LoVo (cell line): ENCODE measurements around the gene ACADL.
A peak's percentile ranks its signal among the peaks of the same experiment; 100 is the strongest.

ENCODE experiments used
- DNase-seq: peaks from one replicate; pipeline ENCODE4 v3.0.0-alpha.2; 2016; ENCODE audit warnings: low spot score

The ACADL gene

DNA sequence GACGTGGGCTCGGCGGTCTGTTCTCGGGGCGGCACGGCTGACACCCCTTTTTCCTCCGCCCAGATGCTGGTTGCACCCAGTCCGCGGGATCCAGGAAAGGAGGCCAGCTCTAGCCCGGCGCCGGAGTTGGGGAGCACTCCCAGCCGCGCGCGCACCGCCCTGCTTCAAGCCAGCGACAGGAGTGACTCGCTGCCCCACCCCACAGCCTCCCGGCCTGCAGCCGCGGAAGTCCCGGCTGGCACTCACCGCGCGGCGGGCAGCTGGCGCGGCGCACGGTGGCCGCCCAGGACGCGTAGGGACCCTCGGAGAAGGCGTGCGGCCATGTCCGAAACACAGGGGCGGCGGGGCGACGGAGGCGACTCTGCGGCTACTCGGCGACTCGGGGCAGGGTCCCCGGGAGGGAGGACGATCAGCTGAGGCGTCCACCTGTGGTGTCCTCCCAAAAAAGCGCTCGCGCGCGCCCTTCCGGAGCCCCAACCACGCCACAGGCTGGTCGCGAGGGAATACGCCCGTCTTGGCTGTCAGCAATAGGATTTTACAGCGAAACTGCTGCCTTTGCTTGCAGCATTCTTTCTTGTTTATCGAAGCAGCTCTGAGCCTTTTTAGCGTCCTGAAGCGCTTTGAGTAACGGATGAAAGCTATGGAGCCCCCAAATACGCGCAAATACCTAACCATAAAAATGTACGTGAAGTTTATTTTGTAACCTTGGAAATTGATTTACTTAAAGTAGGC, at the start of gene ACADL:
TSS of gene ACADL (minus strand) at position 507 of the 732 bp plus-strand sequence. CDS start at position 323, 184 bp downstream.
- peak; percentile 23 for DNase-seq

DNA sequence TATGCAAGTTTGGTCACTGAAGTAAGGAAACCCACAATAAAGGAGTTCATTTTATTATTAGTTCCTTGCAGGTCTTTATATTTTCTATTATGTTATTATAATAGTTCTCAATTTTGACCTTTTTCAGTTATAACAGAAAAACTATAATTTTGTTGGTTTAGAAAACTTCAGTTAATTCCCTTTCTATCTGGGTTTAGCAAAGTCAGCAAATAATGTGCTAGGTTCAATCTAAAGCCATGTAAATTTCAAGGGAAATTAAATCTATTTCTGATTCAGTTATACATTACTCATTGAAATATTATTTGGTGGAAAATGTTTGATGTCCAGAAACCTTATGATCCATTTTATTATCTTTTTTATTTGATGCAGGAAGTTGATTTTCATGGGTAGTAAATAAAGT, 46.1 kb upstream of the ACADL start:
- DNase-seq = no peak

DNA sequence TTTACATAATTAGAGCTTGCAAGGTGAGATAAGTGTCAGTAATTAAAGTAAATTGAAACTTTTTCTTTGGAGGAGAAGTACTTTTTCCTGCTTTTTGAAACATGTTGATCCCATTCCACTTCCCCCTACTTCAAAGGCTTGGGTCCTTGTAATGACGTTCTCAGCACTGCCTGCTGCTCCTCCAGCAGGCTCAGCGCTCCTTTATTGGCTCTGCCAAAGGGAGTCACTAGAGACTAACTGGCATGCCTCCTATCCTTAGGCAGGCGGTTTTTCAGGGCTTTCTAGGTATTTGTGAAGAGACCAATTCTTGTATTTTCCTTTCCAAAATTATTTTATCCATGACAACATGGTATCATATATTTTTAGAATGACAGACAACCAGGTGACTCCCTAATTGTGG, 43.9 kb upstream of the ACADL start:
- DNase-seq = no peak

DNA sequence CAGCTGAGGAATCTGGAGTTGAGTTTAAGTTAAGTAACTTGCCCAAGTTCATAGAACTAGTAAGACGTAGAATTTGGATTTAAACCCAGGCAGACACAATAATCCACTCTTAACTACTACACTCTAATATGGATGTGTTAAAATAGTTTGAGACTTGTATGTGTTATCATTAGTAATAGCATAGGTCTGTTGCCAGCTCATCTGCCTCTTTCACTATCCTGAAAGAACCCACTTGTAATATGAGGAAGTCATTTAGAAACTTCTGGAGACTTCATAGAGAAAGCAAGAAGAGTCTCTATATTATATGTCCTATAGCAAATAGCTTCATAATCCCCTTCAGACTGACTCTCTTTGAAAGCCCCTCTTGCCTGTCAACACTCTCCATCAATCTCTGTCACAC, 43.0 kb upstream of the ACADL start:
- no peak for DNase-seq

DNA sequence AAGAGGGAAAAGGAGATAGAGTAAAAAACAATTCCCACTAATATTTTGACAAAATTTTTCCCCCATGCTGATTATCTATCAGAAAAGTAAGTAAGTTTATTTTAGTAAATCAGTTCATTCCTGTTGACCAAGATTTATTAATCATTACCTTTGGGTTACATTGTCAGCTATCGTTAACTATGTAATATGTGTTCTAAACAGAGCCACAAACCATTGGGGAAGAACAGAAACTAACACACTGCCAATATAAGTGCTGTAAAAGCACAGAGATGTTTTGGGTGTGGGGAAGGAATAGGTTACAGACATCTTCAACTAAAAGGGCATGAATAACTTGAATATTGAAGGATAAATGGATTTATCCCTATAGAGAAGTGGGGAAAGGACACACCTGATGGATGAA, 42.5 kb upstream of the ACADL start:
- no peak for DNase-seq

DNA sequence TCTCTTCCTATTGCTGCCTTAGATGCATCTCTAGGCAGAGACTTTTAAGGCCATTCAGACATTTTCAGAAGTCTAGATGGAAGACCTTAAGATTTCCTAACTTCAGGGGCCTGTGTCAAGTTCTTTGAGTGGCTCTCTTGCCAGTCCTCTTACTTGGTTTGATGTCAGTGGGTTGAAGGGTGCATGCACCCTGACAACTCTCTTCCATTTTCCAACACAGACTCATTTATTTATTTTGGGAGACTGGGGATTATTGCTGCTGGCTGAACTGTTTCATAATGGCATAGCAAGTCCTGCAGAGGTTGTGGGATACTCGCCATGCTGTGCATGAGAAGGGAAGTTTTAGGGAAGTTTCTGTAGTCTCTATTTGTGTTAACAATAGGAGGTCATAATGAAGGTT, 39.0 kb upstream of the ACADL start:
- no peak for DNase-seq

DNA sequence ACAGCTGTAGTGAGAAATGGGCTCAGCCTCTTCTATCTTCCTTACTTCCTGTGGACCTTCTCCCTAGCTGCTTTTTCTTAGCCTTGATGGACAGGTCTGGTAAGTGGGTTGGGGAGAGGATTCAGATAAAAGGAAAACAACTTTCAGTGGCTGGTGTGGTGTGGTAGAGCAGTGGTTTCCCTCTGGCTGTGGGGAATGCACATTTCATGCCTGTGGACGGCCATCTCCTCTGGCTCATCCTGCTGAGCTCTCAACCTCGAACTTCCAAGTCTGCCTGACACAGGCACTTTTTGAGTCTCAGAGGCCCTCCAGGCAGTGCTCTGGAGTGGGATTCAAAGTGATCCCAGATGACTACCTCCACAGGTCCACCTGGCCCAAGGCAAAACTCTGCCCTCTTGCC, 38.6 kb upstream of the ACADL start:
- no peak for DNase-seq

DNA sequence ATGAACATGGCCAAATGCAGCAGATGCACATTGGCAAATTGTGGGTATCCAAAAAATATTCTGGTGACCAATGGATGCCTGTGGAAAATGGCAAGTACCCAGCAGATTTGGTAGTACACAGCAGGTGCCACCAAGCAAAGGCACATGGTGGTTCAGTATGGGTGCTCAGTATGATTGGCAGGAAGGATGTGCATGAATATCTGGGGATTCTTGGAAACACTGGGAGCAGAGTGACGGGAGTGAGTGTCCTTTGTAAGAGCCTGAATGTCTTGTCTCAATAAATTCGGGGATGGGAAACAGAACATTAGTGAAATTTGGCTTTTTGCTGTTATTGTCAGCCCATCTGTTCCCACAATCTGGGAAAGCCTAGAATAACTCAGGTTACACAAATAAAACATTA, 36.8 kb upstream of the ACADL start:
- DNase-seq = no peak

DNA sequence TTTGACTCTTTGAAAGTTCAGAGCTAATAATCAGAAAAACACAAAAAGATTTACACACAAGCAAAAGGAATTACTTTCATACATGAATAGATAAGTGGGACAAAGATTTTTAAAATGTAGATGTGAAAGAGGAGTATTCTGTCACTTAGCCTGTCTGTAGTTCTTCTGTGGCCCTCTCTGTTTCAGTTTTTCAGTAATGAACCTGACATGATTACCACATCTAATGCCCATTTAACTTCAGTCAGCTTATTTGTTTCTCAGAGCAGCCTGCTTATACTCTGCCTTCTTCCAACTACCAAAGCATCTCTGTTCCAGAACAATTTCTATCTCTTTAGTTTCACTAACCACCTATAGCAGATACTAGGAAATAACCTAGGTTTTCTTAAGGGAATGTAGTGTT, 34.4 kb upstream of the ACADL start:
- DNase-seq = no peak

DNA sequence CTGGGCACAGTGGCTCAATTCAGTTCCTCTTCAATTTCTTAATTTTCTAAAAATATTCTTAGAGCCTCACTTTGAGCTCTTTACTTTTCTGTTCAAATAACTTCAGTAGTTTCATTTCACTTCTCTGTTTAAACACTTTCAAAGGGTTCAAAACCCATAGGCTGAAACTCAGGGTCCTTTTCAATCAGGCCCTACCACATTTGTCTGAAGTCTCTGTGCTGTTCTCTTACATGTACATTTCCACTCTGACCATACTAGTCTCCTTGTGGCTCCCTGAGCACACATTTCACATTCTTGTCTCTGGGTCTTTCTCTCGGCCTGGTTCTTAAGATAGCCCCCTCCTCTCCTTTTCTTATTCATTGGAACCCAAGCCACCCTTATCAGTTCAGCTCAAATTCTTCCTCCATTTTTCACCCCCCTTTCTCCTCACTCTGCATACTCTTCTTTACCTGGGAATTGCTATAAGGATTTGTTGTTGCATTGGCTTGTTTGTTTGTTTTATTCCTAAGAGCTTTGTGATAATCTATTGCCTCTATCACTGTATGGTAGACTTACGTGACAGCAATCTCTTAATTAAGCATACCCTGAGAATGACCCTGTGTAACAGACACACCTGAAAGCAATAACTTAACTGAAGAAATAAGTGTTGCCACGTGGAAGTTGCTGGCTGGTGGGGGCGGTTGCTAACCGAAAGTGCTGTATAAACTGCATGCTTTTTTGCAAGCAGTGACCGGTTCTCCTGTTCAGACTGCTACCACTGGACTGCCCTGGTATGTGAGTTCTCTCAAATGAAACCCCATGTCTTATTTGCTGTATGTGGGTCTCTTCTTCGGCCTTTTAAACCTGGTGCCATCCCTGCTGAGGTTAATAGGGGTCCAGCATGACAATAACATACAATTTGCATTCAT, 27.7 kb upstream of the ACADL start:
- no peak for DNase-seq

DNA sequence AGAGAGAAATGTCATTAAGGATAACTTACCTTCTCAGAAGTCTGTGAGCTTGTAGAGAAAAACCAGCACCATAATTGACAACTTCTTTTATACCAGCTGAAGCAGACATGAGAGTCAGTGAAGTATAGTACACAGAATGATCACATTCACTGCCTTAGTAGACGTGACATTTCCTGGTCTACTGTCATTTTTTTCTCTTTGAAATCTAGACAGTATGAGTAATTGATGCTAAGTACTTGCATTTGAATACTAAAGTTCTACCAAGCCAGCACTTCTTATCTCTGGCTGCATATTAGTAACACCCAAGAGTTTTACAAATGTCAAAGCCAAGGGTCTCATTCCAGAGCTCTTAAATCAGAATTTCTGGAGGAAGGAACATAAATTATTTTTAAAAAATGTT, 25.4 kb upstream of the ACADL start:
- no peak for DNase-seq

DNA sequence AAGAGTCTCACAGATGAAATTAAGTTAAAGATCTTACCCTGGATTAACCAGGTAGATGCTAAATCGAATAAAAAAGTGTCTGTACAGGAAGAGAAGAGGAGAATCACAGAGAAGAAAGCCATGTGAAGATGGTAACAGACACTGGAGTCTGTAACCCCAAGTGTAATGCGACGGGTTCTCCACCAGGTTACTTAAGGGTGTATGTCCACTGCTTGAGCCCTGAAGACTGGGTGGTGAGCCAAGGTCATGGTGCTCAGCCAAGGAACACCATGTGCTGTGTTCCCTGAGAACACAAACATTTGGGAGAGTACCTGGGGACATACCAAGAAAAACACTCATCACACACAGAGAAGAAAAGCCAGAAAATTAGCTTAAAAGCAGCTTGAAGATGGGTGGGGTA, 8.2 kb upstream of the ACADL start:
- DNase-seq = no peak

DNA sequence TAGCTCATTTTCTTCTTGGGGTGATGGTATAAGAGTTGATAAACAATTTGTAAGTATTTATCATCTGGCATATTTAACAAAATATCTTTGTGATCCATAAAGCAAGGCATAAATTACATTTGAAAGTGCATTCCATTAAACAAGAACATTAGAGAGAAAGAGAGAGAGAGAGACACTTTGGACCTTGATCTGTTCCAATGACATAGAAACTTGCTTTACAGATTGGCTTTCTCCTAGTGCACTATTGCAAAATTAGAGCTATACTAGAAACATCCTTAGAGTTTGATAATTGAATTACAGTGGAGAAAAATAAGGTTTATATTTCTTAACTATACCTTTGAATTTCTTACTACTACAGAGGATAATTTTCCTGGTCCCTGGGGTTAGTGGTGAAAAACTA, 5.7 kb upstream of the ACADL start:
- no peak for DNase-seq

DNA sequence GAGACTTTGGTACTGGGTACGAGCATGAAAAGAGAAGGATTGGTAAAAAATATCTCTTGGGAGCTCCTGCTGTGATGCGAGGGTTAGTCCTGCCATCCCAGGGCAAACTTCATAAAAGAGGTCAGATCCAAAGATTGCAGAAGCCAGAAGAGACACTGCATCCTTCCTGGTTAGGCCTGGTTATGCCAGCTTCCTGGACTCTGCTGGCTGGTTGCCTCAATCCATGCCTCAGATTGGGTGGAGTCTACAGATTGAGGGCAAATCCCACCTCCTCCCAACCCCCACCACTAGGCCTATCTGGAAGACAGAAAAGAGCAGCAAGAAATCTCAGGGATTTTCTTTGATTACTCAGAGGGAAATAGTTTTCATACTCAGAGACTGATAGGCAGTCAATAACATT, 5.3 kb upstream of the ACADL start:
- DNase-seq = no peak

DNA sequence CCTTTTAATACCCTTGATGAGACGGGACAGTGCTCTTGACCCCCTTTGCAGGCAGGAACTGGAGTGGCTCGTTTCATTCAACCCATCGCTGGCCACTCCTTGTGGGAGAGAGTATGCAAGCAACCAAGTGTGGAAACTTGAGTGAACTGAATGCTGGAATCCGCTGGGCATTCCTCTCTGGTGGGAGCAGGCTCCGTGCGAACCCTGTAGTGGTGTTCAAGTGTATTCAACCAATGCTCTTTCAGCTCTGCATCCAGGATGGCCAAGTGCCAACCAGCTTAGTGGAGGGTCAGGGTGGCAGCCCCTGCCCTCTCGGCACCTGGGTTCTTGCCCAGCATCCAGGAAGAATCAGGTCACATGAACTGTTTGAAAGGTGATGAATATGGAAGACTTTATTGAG, 3.3 kb upstream of the ACADL start:
- no peak for DNase-seq

DNA sequence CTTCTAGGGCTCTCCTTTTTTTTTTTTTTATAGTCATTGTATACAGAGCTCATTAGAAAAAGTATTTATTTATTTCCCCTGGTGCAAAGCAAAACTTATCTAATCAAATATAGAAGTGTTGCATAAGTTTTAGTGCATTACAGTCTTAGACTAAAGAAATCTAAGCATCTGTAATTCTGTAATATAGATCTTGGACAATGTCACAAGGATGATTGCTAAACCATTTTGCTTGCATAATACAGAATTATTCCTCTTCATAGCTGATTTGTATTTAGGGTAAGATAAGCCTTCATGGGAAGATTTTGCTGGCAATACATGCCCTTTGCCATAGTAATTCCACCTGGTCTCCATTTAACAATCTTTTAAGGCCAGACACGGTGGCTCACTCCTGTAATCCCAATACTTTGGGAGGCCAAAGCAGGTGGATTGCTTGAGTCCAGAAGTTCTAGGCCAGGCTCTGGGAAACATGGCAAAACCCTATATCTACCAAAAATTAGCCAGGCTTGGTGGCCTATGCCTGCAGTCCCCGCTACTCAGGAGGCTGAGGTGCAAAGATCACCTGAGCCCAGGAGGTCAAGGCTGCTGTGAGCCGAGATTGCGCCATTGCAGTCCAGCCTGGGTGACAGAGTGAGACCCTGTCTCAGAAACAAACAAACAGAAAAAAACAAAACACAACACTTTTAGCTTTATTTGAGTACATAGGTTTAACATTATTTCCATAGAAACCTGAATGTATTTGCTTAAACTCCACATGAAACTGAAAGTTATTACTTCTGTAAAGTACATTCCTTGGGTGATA, 2.2 kb upstream of the ACADL start:
- no peak for DNase-seq

DNA sequence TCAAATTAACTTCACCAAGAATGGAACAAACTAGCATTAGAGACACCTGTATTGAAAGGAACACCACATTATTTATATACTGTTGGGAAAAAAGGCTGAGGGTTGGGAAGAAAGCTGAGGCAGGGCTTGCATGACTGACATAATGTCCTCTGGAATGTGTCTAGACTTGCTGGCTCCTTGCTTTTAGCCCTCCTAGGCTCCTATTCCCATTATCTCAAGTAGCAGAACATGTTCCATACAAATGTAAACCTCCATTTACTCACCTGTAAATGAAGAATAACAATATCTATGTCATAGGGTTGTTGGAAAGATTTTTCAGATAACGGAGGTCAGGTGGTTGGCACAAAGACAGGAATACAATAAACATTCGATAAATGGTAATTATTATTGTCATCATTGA, 976 bp upstream of the ACADL start:
- no peak for DNase-seq

DNA sequence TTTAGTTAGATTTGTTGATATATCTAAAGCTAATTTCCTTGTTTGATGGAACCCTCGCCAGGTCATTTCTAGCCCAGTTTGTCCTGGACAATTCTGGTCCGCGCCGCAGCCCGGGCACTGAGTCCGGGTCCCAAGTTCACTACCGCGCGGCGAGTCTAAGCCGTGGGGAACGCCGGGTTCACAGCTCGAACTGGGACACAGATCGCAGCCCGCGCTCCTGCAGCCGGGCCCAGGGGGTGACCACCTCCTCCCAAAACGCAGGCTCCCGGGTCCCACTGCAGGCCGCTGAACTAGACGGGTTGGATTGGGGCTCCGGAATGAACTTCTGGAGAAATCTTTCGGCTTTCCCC, 681 bp downstream of the ACADL start:
- DNase-seq = no peak

DNA sequence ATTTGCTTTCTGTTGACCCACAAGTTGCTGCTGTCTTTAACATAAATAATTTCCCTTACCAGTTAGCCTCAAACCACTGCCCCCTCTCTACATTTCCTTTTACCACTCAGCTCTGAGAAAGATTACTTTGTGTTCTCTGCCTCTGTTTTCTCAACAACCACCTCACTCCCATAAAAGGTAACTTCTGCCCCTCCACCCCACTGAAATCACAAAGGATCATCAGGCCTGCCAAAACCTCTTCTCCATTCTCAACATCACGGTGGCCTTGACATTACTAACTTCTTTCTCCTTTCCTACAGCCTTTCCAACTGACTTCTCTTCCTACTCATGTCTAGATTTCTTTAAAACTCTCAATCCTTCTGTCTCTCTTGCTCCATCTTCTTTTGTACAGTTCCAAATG, 10.1 kb downstream of the ACADL start:
- no peak for DNase-seq

DNA sequence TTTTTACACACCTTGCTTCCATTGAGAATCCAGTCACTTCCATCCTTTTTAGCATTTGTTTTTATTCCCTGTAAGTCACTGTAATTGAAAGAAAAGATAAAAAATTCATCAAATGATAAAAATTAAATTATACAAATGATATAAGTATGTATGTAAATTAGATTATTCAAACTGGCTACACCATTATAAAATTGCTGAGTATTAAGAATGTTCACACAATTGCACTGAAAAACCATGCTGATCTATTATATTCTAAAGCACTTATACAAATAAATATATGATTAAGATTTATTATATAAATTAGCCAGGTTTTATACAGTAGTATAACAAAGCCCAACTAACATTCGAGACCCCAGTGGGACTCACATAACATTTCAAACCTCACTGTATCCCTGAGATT, 15.1 kb downstream of the ACADL start:
- DNase-seq = no peak

DNA sequence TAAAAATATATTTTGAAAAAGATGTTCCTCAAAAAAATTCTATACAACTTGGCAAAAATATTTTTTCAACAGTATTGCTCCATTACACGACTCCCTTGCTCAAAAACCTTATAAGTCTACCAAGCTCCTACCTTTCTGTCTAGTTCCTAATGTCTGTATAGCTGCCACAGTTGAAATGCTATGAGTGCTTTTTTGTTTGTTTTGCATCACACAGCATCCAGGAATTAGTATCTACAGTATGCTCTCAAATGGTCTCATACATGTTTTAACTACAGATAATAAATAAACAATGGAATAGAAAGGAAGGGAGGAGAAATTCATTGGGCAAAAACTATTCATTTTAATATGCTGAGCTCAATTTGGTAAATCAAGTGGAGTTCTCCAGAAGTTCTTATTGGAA, 17.3 kb downstream of the ACADL start:
- no peak for DNase-seq

DNA sequence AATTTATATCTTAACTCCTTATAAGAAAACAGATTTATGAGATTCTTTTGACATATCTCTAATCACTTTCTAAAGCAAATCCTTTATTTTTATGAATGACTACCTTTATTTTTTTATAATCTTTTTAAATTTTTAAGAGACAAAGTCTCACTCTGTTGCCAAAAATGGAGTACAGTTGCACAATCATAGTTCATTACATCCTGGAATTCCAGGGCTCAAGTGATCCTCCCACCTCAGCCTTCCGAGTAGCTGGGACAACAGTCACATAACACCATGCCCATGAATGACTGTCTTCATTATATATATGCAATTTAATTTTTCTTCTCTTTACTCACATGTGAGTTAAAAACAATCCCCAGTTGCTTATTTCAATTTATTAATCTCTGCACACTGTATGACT, 21.7 kb downstream of the ACADL start:
- DNase-seq = no peak

DNA sequence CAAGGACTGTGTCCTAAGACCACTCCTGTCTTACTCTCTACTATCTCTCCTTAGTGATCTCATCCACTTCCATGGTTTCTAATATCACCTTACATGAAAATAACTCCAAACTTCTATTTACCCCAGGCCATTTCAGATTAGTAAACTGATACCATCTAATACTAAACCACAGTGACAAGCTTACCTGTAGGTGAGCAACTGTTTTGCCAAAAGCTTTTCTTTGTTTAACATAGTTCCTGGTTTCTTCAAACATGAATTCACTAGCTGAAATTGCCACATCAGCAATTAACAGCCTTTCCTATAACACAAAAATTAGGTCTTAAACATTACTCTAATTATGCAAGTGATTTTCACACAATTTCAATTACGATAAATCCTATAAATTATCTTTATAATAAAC, 22.1 kb downstream of the ACADL start:
- DNase-seq = no peak
